ENCODE measurements around the gene GHITM. TPM values are rescaled to one million over a fixed set of nuclear protein-coding genes. Genes with fewer than 3 reads are reported as not detected.
A peak's percentile ranks its signal among the peaks of the same experiment; 100 is the strongest.

The GHITM gene
- total and polyA plus RNA-seq, 2 of the 8 experiments (the other 6 are each of a cell fraction or from before 2014, with no cell fraction given) = 86.2 to 97.0 TPM

DNA sequence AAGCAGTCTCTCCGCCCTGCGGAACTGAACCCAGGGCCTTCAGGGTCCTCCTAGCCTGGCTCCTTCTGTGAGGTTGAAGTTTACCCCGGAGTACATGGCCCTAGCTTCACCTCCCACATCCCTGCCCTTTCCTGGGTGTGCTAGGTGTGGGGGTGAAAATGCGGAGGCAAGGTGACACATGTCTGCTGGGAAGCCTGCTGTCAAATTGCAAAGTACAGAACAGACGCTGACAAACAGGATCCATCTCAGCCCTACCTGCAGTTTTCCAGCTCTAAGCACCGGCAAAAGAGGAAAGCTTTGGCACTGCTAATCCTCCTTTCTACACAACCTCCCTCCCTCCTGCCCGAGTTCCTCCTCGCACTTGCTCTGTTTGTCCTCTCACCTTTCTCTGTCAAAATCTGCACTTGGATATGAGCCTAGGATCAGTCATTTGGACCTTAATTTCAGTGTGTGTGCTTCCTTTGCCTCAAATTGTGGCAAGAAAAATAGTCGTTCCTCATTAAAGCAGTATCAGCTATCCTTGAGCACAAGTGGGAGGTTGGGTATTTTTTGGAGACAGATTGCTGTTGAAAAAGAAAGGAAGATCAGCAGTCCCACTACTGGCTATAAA, 19.9 kb downstream of the GHITM start:
- Histone ChIP-seq H2BK15ac (ENCODE audit: low read length) (no peak overlapping the region), H4K91ac (replicated peaks; ENCODE audit: insufficient read length, low read length) (no peak overlapping the region), H3K4ac (replicated peaks; ENCODE audit: insufficient read length, low read depth, low read length) (no peak overlapping the region), H3K9ac (replicated peaks in 1 of 4; ENCODE audit: extremely low read depth in 1 of 4, low read depth in 3 of 4, low read length in 3 of 4) (no peak overlapping the region; a peak in 1 of 7 replicates), H4K20me1 (replicated peaks in 1 of 2; ENCODE audit: control insufficient read depth in 1 of 2, insufficient read depth in 2 of 2, low read length in 2 of 2) (no peaks in the 10 kb centered on the region), H3K9me3 (ENCODE audit: insufficient read depth in 2 of 2, low read depth in 1 of 2, low read length in 1 of 2) (no peaks in the 10 kb centered on the region), H3K23ac (ENCODE audit: insufficient read length) (no peak overlapping the region), H4K8ac (ENCODE audit: extremely low read depth, insufficient read depth, low read length) (no peak overlapping the region), H2BK120ac (replicated peaks; ENCODE audit: low read depth, low read length) (no peak overlapping the region), H3K4me3 (ENCODE audit: extremely low read depth in 1 of 4, insufficient read depth in 2 of 4, low read depth in 3 of 4, low read length in 4 of 4) (no peak overlapping the region), H3K27me3 (replicated peaks in 1 of 4; ENCODE audit: control insufficient read depth in 3 of 4, extremely low read depth in 1 of 4, insufficient read depth in 3 of 4, low read length in 3 of 4) (no peaks in the 10 kb centered on the region), H3K18ac (ENCODE audit: extremely low read depth, low read length) (no peak overlapping the region), H2AFZ (ENCODE audit: low read length) (no peak overlapping the region), H3K36me3 (ENCODE audit: control insufficient read depth in 2 of 4, insufficient read depth in 4 of 4, low read length in 3 of 4) (peaks cover 0 to 6% (median 1%) of the 10 kb centered on the region in 4 experiments; a peak in 2 of 8 replicates), H2BK12ac (ENCODE audit: low read depth, low read length) (0 out of 2 replicates have a peak overlapping the region, but pooled peaks have one; percentile 4), H2AK5ac (ENCODE audit: low read depth, low read length) (peak overlapping the region; percentile 72; the same call in 1 of the 2 replicates), H3K4me1 (replicated peaks in 1 of 4; ENCODE audit: control insufficient read depth in 3 of 4, insufficient read depth in 4 of 4, low read length in 3 of 4) (peaks cover 6 to 31% (median 24%) of the 10 kb centered on the region in 4 experiments; a peak in 6 of 7 replicates), H2BK20ac (ENCODE audit: low read length) (no peak overlapping the region), H3K4me2 (ENCODE audit: insufficient read depth in 1 of 2, low read depth in 2 of 2, low read length in 2 of 2) (0 out of 4 replicates have a peak overlapping the region, but pooled peaks of 1 of the 2 experiments have one; percentile 7), H4K5ac (ENCODE audit: insufficient read length, low read depth, low read length) (no peak overlapping the region), H3K56ac (replicated peaks; ENCODE audit: insufficient read length, low read depth, low read length) (no peak overlapping the region), H3K79me1 (ENCODE audit: low read depth, low read length) (no peaks in the 10 kb centered on the region), H3K23me2 (ENCODE audit: low read depth, low read length) (no peaks in the 10 kb centered on the region), H3K79me2 (ENCODE audit: control insufficient read depth in 1 of 2, insufficient read depth in 2 of 2, low read length in 2 of 2) (no peaks in the 10 kb centered on the region), H2BK5ac (ENCODE audit: low read depth, low read length) (no peak overlapping the region), H3K27ac (ENCODE audit: low read depth, low read length) (no peak overlapping the region), H3K14ac (ENCODE audit: insufficient read length) (no peak overlapping the region)
- ChIA-PET CTCF (ENCODE audit: partially characterized antibody) (interaction anchor here (0.6 to 10.9 kb wide), 11 partner anchors 11 to 108 kb away, joined by 3 to 95 read pairs (median 5); no protein-coding TSS in a partner anchor), POLR2A (ENCODE audit: partially characterized antibody) (interaction anchor here (1.1 to 2.1 kb wide), 6 partner anchors 12 to 32 kb away, joined by 3 to 13 read pairs (median 4); partner anchors contain the start of gene GHITM)
- 90% methylated on average over 9 of the region's 9 CpGs; no CpG with 5 or more reads in 1 of the 2 experiments for WGBS, 2 experiments (ENCODE audit: extremely low coverage in 1 of 2, insufficient coverage in 1 of 2, insufficient read length in 1 of 2, insufficient replicate concordance in 2 of 2, low coverage in 1 of 2, low lambda C conversion rate in 2 of 2, missing lambda C conversion rate in 1 of 2)
- no peak for DNase-seq (ENCODE audit: low read depth in 1 of 2, low spot score in 2 of 2)
- TF ChIP-seq, protein P1, sequence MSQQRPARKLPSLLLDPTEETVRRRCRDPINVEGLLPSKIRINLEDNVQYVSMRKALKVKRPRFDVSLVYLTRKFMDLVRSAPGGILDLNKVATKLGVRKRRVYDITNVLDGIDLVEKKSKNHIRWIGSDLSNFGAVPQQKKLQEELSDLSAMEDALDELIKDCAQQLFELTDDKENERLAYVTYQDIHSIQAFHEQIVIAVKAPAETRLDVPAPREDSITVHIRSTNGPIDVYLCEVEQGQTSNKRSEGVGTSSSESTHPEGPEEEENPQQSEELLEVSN (IDR thresholded peaks at IDR 0.05) = no peak
- FAIRE-seq = no peak

Measured in H1 (cell line).